Astrocyte (in vitro differentiated cells and primary cell): Measurements from ENCODE around the gene SLC35F4. TPM values are rescaled to one million over a fixed set of nuclear protein-coding genes. Genes with fewer than 3 reads are reported as not detected.

Source experiments
- DNase-seq: peaks from one replicate; pipeline ENCODE4 v3.0.0-alpha.2; 2010; ENCODE audit warnings: low read depth
- FAIRE-seq: peaks from 2 replicates; lab custom pipeline; 2011; peaks lifted over from hg19 to GRCh38; lab: Jason Lieb, UNC
- H2AFZ ChIP-seq: 2 replicates; pipeline ENCODE4 v1.6.0; 2012; ENCODE audit warnings: low read depth, low read length, inconsistent platforms
- H3K27ac ChIP-seq: 2 replicates; pipeline ENCODE4 v1.5.1; 2011; ENCODE audit warnings: low read depth, low read length, inconsistent platforms
- H3K27me3 ChIP-seq: 2 replicates; pipeline ENCODE4 v1.6.0; 2011; ENCODE audit warnings: low read length, inconsistent platforms; ENCODE audit not compliant: insufficient read depth
- H3K36me3 ChIP-seq: 2 replicates; pipeline ENCODE4 v1.5.1; 2011; ENCODE audit warnings: low read length, inconsistent platforms; ENCODE audit not compliant: insufficient read depth
- H3K4me1 ChIP-seq: 2 replicates; pipeline ENCODE4 v1.5.1; 2011; ENCODE audit warnings: low read length, inconsistent platforms; ENCODE audit not compliant: insufficient read depth
- H3K4me2 ChIP-seq: 2 replicates; pipeline ENCODE4 v1.6.0; 2012; ENCODE audit warnings: low read length, inconsistent platforms
- H3K4me3 ChIP-seq: 2 replicates; pipeline ENCODE4 v1.5.1; 2011; ENCODE audit warnings: low read depth, mild to moderate bottlenecking, low read length, inconsistent platforms; ENCODE audit not compliant: insufficient read depth
- H3K79me2 ChIP-seq: 2 replicates; pipeline ENCODE4 v1.6.0; 2012; ENCODE audit warnings: mild to moderate bottlenecking, low read length, inconsistent platforms; ENCODE audit not compliant: insufficient read depth
- H3K9ac ChIP-seq: 2 replicates; pipeline ENCODE4 v1.6.0; 2012; ENCODE audit warnings: mild to moderate bottlenecking, low read length, inconsistent platforms
- H3K9me3 ChIP-seq: 2 replicates; pipeline ENCODE4 v1.5.1; 2012; ENCODE audit warnings: low read depth, mild to moderate bottlenecking, low read length, inconsistent platforms; ENCODE audit not compliant: insufficient read depth
- H4K20me1 ChIP-seq: 2 replicates; pipeline ENCODE4 v1.6.0; 2012; ENCODE audit warnings: low read length, inconsistent platforms; ENCODE audit not compliant: insufficient read depth
- H3K27ac Mint-ChIP-seq: one replicate; pipeline ENCODE4 v1.8.0; 2021; ENCODE audit warnings: mild to moderate bottlenecking, mixed read lengths; ENCODE audit not compliant: unreplicated experiment
- H3K27me3 Mint-ChIP-seq: one replicate; pipeline ENCODE4 v1.8.0; 2021; ENCODE audit warnings: low read depth, mixed read lengths; ENCODE audit not compliant: unreplicated experiment
- H3K36me3 Mint-ChIP-seq: one replicate; pipeline ENCODE4 v1.8.0; 2021; ENCODE audit warnings: low read depth, mixed read lengths; ENCODE audit not compliant: unreplicated experiment
- H3K4me1 Mint-ChIP-seq: one replicate; pipeline ENCODE4 v1.8.0; 2021; ENCODE audit warnings: low read depth, mixed read lengths; ENCODE audit not compliant: unreplicated experiment
- H3K4me3 Mint-ChIP-seq: one replicate; pipeline ENCODE4 v1.8.0; 2021; ENCODE audit warnings: mild to moderate bottlenecking, moderate library complexity, mixed read lengths; ENCODE audit not compliant: unreplicated experiment
- H3K9me3 Mint-ChIP-seq: one replicate; pipeline ENCODE4 v1.8.0; 2021; ENCODE audit warnings: mild to moderate bottlenecking, mixed read lengths; ENCODE audit not compliant: unreplicated experiment
- CTCF ChIP-seq: IDR thresholded peaks from 2 replicates; pipeline ENCODE4 v1.5.1; 2011; ENCODE audit warnings: low read depth, mild to moderate bottlenecking, inconsistent platforms, low read length, moderate library complexity; ENCODE audit not compliant: insufficient read depth
- EZH2 ChIP-seq: IDR thresholded peaks from 2 replicates; pipeline ENCODE4 v1.6.1; 2012; ENCODE audit warnings: mild to moderate bottlenecking, low read length, inconsistent platforms; ENCODE audit not compliant: insufficient read depth
- total RNA-seq: library from RNA; stranded (reverse); gene quantifications from 2 replicates; pipeline ENCODE4 v1.2.1, GENCODE V29; 2021

Gene SLC35F4
- total RNA-seq, 1 donor from 2014 or later, result not detected

- TF ChIP-seq EZH2, result no peak
- TF ChIP-seq CTCF, result no peak
- no peak overlapping the region for H3K9ac ChIP-seq
- Mint-ChIP-seq H3K4me3 (no peak overlapping the region), H3K36me3 (no peaks in the 10 kb centered on the region), H3K4me1 (no peaks in the 10 kb centered on the region), H3K9me3 (peaks cover 6% of the 10 kb centered on the region), H3K27ac (no peak overlapping the region), H3K27me3 (peaks cover 8% of the 10 kb centered on the region)
- H3K9me3 ChIP-seq, result no peaks in the 10 kb centered on the region
- peaks cover 5% of the 10 kb centered on the region for H3K27me3 ChIP-seq
- FAIRE-seq, result no peak
- H3K4me3 ChIP-seq, result no peak overlapping the region
- H3K79me2 ChIP-seq, result no peaks in the 10 kb centered on the region
- DNase-seq, result no peak
- H3K4me1 ChIP-seq, result no peaks in the 10 kb centered on the region
- no peak overlapping the region for H3K4me2 ChIP-seq
- H3K27ac ChIP-seq, result no peak overlapping the region
- H2AFZ ChIP-seq, result no peak overlapping the region
- H3K36me3 ChIP-seq, result no peaks in the 10 kb centered on the region
- H4K20me1 ChIP-seq, result no peaks in the 10 kb centered on the region
Observed at GRCh38 chr14:57875985-57876384, 10.1 kb upstream of the SLC35F4 start.

GRCh38 chr14:57875296-57875695 lies 9.4 kb upstream of the SLC35F4 start:
- Histone ChIP-seq H3K79me2 (no peaks in the 10 kb centered on the region), H3K9ac (no peak overlapping the region), H3K27me3 (peaks cover 3% of the 10 kb centered on the region), H3K27ac (no peak overlapping the region), H3K9me3 (no peaks in the 10 kb centered on the region), H2AFZ (no peak overlapping the region), H3K4me1 (no peaks in the 10 kb centered on the region), H3K4me3 (no peak overlapping the region), H3K36me3 (no peaks in the 10 kb centered on the region), H4K20me1 (no peaks in the 10 kb centered on the region), H3K4me2 (no peak overlapping the region)
- Mint-ChIP-seq H3K27ac (no peak overlapping the region), H3K4me1 (no peaks in the 10 kb centered on the region), H3K9me3 (peaks cover 6% of the 10 kb centered on the region), H3K27me3 (peaks cover 8% of the 10 kb centered on the region), H3K36me3 (no peaks in the 10 kb centered on the region), H3K4me3 (no peak overlapping the region)
- FAIRE-seq, result no peak
- no peak for TF ChIP-seq EZH2
- TF ChIP-seq CTCF, result no peak
- DNase-seq, result no peak

GRCh38 chr14:57871459-57872080 lies 5.7 kb upstream of the SLC35F4 start:
- no peak overlapping the region for H3K27ac ChIP-seq
- no peak overlapping the region for H3K4me2 ChIP-seq
- H3K4me1 ChIP-seq, result no peaks in the 10 kb centered on the region
- TF ChIP-seq CTCF, result peak; percentile 85
- TF ChIP-seq EZH2, result no peak
- H3K9ac ChIP-seq, result no peak overlapping the region
- no peak overlapping the region for H2AFZ ChIP-seq
- H4K20me1 ChIP-seq, result no peaks in the 10 kb centered on the region
- no peaks in the 10 kb centered on the region for H3K36me3 Mint-ChIP-seq
- no peaks in the 10 kb centered on the region for H3K36me3 ChIP-seq
- H3K9me3 ChIP-seq, result no peaks in the 10 kb centered on the region
- no peak overlapping the region for H3K4me3 Mint-ChIP-seq
- peak; percentile 52 for DNase-seq
- H3K79me2 ChIP-seq, result no peaks in the 10 kb centered on the region
- peak; percentile 79 for FAIRE-seq
- H3K9me3 Mint-ChIP-seq, result no peaks in the 10 kb centered on the region
- H3K27ac Mint-ChIP-seq, result no peak overlapping the region
- H3K27me3 ChIP-seq, result peaks cover 7% of the 10 kb centered on the region
- H3K4me3 ChIP-seq, result no peak overlapping the region
- peaks cover 7% of the 10 kb centered on the region for H3K27me3 Mint-ChIP-seq
- no peaks in the 10 kb centered on the region for H3K4me1 Mint-ChIP-seq
